Measurements from ENCODE around the gene CDH4. TPM values are rescaled to one million over a fixed set of nuclear protein-coding genes. Genes with fewer than 3 reads are reported as not detected.

The CDH4 gene
- total RNA-seq, 1 experiment from 2014 or later = 25.0 TPM

DNA sequence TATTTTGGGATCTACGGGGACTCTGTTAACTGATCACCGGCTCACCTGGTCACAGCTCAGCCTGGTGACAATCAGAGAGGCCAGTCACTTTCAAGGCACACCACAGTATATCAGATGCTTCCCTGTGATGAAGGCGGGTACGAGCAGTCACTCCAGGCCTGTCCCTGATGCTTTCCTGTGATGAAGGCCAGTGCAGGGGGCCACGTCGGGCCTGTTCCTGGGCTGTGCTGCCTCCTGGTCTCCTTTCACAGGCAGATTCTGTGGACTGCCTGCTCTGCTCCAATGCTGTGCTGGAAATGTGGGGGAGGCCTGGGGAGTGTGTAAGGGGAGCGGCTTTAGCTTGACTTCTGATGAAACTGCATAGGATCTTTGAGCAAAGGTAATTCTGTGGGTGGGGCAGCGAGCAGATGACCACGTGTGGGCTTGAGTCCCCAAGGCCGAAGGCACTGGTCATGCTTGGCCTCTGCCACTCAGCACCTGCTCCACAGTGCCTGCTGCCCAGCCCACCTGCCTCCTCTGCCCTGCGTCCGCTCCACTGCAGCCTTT lies 441.1 kb downstream of the CDH4 start:
- TF ChIP-seq, protein P1, sequence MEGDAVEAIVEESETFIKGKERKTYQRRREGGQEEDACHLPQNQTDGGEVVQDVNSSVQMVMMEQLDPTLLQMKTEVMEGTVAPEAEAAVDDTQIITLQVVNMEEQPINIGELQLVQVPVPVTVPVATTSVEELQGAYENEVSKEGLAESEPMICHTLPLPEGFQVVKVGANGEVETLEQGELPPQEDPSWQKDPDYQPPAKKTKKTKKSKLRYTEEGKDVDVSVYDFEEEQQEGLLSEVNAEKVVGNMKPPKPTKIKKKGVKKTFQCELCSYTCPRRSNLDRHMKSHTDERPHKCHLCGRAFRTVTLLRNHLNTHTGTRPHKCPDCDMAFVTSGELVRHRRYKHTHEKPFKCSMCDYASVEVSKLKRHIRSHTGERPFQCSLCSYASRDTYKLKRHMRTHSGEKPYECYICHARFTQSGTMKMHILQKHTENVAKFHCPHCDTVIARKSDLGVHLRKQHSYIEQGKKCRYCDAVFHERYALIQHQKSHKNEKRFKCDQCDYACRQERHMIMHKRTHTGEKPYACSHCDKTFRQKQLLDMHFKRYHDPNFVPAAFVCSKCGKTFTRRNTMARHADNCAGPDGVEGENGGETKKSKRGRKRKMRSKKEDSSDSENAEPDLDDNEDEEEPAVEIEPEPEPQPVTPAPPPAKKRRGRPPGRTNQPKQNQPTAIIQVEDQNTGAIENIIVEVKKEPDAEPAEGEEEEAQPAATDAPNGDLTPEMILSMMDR (IDR thresholded peaks at IDR 0.05; ENCODE audit: unreplicated experiment) = no peak
- H3K27me3 Mint-ChIP-seq (ENCODE audit: insufficient read depth, unreplicated experiment) = peaks cover 11% of the 10 kb centered on the region
- H3K4me3 Mint-ChIP-seq (ENCODE audit: unreplicated experiment) = no peak overlapping the region
- no peaks in the 10 kb centered on the region for H3K4me1 Mint-ChIP-seq (ENCODE audit: insufficient read depth, unreplicated experiment)
- H3K27ac Mint-ChIP-seq (ENCODE audit: low read depth, unreplicated experiment) = no peak overlapping the region
- intact Hi-C loops (cut with micrococcal nuclease) = no loop called here
- H3K9me3 Mint-ChIP-seq (ENCODE audit: unreplicated experiment) = no peaks in the 10 kb centered on the region
- CTCF ChIA-PET = interaction anchor here (0.6 to 0.7 kb wide), 2 partner anchors 13 to 1353 kb away, joined by 4 read pairs; no protein-coding TSS in a partner anchor
- H3K36me3 Mint-ChIP-seq (ENCODE audit: insufficient read depth, unreplicated experiment) = no peaks in the 10 kb centered on the region
- no peak for DNase-seq (ENCODE audit: unreplicated experiment)
- POLR2A ChIA-PET = no interaction called here
- BruUV-seq (replicated peaks) = no TSS peak

DNA sequence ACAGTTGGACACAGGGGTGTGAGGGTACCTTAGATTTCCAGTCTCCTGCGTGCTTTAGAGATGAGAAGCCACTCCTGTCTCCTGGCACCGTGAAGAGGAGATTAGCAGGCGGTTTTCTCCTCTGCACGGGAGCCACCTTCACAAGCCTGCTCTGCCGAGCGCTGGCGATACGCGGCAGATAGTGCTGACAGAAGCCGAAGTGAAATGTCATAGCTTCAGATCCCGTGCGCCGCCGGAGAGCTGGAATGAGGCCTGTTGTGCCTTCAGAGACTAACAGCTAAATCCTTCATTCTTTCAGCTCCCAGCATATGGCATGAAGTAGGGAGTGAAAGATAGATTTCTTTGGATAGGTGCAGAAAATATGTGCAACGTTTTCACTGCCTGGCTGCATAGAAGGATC lies 442.6 kb downstream of the CDH4 start:
- Mint-ChIP-seq H3K4me1 (ENCODE audit: insufficient read depth, unreplicated experiment) (no peaks in the 10 kb centered on the region), H3K27me3 (ENCODE audit: insufficient read depth, unreplicated experiment) (peaks cover 5% of the 10 kb centered on the region), H3K4me3 (ENCODE audit: unreplicated experiment) (no peak overlapping the region), H3K9me3 (ENCODE audit: unreplicated experiment) (no peaks in the 10 kb centered on the region), H3K36me3 (ENCODE audit: insufficient read depth, unreplicated experiment) (no peaks in the 10 kb centered on the region), H3K27ac (ENCODE audit: low read depth, unreplicated experiment) (no peak overlapping the region)
- ChIA-PET CTCF (interaction anchor here (0.6 to 2.0 kb wide), 3 partner anchors 21 to 394 kb away, joined by 3 to 7 read pairs (median 4); no protein-coding TSS in a partner anchor), POLR2A (no interaction called here)
- DNase-seq (ENCODE audit: unreplicated experiment) = no peak
- TF ChIP-seq, protein P1 (IDR thresholded peaks at IDR 0.05; ENCODE audit: unreplicated experiment) = no peak
- BruUV-seq (replicated peaks) = no TSS peak
- intact Hi-C loops (cut with micrococcal nuclease) = no loop called here

DNA sequence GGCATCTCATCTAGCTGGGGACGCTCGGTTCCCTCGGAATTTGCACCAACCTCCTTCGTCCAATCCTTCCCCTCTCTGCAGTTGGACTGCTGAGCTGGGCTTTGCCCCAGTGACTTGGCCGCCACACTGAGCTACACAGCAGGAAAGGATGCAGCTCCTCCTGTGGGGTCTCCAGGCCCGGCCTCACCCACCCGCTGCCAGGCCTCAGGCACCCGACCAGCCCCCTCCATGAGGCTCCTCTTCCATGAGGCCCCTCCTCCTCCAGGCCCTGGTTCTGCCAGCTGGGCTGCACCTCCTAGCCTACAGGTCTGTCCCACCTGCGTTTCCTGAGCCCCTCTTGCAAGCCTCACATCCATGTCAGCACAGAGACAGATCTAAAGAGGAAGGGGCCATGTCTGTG lies 443.7 kb downstream of the CDH4 start:
- Mint-ChIP-seq H3K36me3 (ENCODE audit: insufficient read depth, unreplicated experiment) (no peaks in the 10 kb centered on the region), H3K4me1 (ENCODE audit: insufficient read depth, unreplicated experiment) (no peaks in the 10 kb centered on the region), H3K27me3 (ENCODE audit: insufficient read depth, unreplicated experiment) (no peaks in the 10 kb centered on the region), H3K27ac (ENCODE audit: low read depth, unreplicated experiment) (no peak overlapping the region), H3K4me3 (ENCODE audit: unreplicated experiment) (no peak overlapping the region), H3K9me3 (ENCODE audit: unreplicated experiment) (no peaks in the 10 kb centered on the region)
- DNase-seq (ENCODE audit: unreplicated experiment) = no peak
- BruUV-seq (replicated peaks) = no TSS peak
- ChIA-PET CTCF (interaction anchor here (0.7 to 2.0 kb wide), 2 partner anchors 10 to 200 kb away, joined by 3 to 7 read pairs; no protein-coding TSS in a partner anchor), POLR2A (interaction anchor here (0.6 kb wide), 1 partner anchor 771 kb away, joined by 3 read pairs; no protein-coding TSS in a partner anchor)
- TF ChIP-seq, protein P1 (IDR thresholded peaks at IDR 0.05; ENCODE audit: unreplicated experiment) = no peak
- intact Hi-C loops (cut with micrococcal nuclease) = no loop called here

DNA sequence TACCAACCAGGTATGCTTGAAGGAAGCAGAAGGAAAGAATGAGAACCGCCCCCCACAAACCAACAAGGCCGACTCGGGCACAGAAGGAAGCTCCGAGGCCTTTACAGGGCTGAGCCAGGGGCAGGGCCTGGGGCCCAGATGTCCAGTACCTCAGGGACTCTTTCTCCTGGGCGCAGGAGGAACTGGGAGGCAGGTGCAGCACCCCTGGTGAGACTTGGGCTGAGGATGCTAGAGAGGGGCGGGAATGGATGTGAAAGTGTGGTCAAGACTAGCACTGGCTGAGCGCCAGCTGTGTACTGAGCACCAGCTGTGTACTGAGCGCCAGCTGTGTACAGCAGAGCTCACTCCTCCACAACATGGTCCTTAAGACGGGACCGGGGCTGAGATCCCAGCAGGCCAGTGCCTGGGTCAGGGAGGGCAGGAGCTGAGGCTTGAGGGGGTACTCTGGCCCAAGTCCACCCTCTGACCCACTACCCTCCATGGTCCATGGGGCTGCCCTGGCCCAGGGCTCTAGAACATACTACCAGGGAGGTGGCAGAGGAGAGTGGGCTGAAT lies 444.2 kb downstream of the CDH4 start:
- no peaks in the 10 kb centered on the region for H3K36me3 Mint-ChIP-seq (ENCODE audit: insufficient read depth, unreplicated experiment)
- ChIA-PET POLR2A (no interaction called here), CTCF (interaction anchor here (0.6 to 2.0 kb wide), 3 partner anchors 11 to 200 kb away, joined by 3 to 7 read pairs (median 3); no protein-coding TSS in a partner anchor)
- TF ChIP-seq, protein P1 (IDR thresholded peaks at IDR 0.05; ENCODE audit: unreplicated experiment) = no peak
- no peak overlapping the region for H3K27ac Mint-ChIP-seq (ENCODE audit: low read depth, unreplicated experiment)
- no peaks in the 10 kb centered on the region for H3K9me3 Mint-ChIP-seq (ENCODE audit: unreplicated experiment)
- BruUV-seq (replicated peaks) = no TSS peak
- DNase-seq (ENCODE audit: unreplicated experiment) = no peak
- no peaks in the 10 kb centered on the region for H3K27me3 Mint-ChIP-seq (ENCODE audit: insufficient read depth, unreplicated experiment)
- intact Hi-C loops (cut with micrococcal nuclease) = no loop called here
- no peak overlapping the region for H3K4me3 Mint-ChIP-seq (ENCODE audit: unreplicated experiment)
- H3K4me1 Mint-ChIP-seq (ENCODE audit: insufficient read depth, unreplicated experiment) = no peaks in the 10 kb centered on the region

Data from MCF 10A (cell line).